ENCODE measurements around the gene SLC35A4. TPM values are rescaled to one million over a fixed set of nuclear protein-coding genes. Genes with fewer than 3 reads are reported as not detected.

SLC35A4 gene
- polyA plus RNA-seq, 1 experiment, result 63.4 TPM

- no peak for TF ChIP-seq CTCF (IDR thresholded peaks at IDR 0.05; ENCODE audit: low read depth, low read length)
- peak overlapping the region; percentile 49; the same call in 1 of the 2 replicates for H3K4me3 ChIP-seq (ENCODE audit: low read depth, low read length)
- H3K27ac ChIP-seq (ENCODE audit: low read depth, low read length), result peak overlapping the region; percentile 93
- ChIA-PET CTCF (interaction anchor here (0.9 to 2.5 kb wide), 8 partner anchors 9 to 176 kb away, joined by 3 to 19 read pairs (median 8); partner anchors contain the start of genes IK, NDUFA2, SRA1 and TMCO6), POLR2A (interaction anchor here (0.5 to 3.6 kb wide), 8 partner anchors 9 to 127 kb away, joined by 3 to 42 read pairs (median 4); partner anchors contain the start of genes IK, NDUFA2 and SRA1)
- no peaks in the 10 kb centered on the region for H3K27me3 ChIP-seq (ENCODE audit: control insufficient read depth, insufficient read depth, low read length)
- H3K9me3 ChIP-seq (ENCODE audit: control insufficient read depth, insufficient read depth, low read length), result no peaks in the 10 kb centered on the region
- DNase-seq (ENCODE audit: low read depth, low spot score), result no peak
These were observed 16.3 kb upstream of the SLC35A4 start for GRCh38 chr5:140548300-140548688.

- peak overlapping the region; percentile 93 for H3K27ac ChIP-seq (ENCODE audit: low read depth, low read length)
- no peaks in the 10 kb centered on the region for H3K9me3 ChIP-seq (ENCODE audit: control insufficient read depth, insufficient read depth, low read length)
- POLR2A ChIA-PET, result interaction anchor here (0.5 to 3.6 kb wide), 3 partner anchors 8 to 127 kb away, joined by 5 to 42 read pairs (median 10); partner anchors contain the start of gene SRA1
- no peak for TF ChIP-seq CTCF (IDR thresholded peaks at IDR 0.05; ENCODE audit: low read depth, low read length)
- no peak overlapping the region for H3K4me3 ChIP-seq (ENCODE audit: low read depth, low read length)
- no peaks in the 10 kb centered on the region for H3K27me3 ChIP-seq (ENCODE audit: control insufficient read depth, insufficient read depth, low read length)
- DNase-seq (ENCODE audit: low read depth, low spot score), result no peak
- CTCF ChIA-PET, result interaction anchor here (1.0 to 2.5 kb wide), 4 partner anchors 86 to 142 kb away, joined by 3 to 19 read pairs (median 14); partner anchors contain the start of genes IK, NDUFA2 and TMCO6
These were observed 15.8 kb upstream of the SLC35A4 start for GRCh38 chr5:140548791-140549190.

GRCh38 chr5:140549237-140550144, 15.1 kb upstream of the SLC35A4 start:
- Histone ChIP-seq H3K9me3 (ENCODE audit: control insufficient read depth, insufficient read depth, low read length) (no peaks in the 10 kb centered on the region), H3K27me3 (ENCODE audit: control insufficient read depth, insufficient read depth, low read length) (no peaks in the 10 kb centered on the region), H3K4me3 (ENCODE audit: low read depth, low read length) (no peak overlapping the region), H3K27ac (ENCODE audit: low read depth, low read length) (peak overlapping the region; percentile 93)
- ChIA-PET CTCF (interaction anchor here (1.1 to 2.5 kb wide), 2 partner anchors 85 to 89 kb away, joined by 3 to 17 read pairs; no protein-coding TSS in a partner anchor), POLR2A (interaction anchor here (3.6 kb wide), 1 partner anchor 8 kb away, joined by 42 read pairs; the partner anchor contains the start of gene SRA1)
- TF ChIP-seq CTCF (IDR thresholded peaks at IDR 0.05; ENCODE audit: low read depth, low read length), result no peak
- DNase-seq (ENCODE audit: low read depth, low spot score), result no peak

GRCh38 chr5:140550147-140551079, 14.2 kb upstream of the SLC35A4 start:
- no peaks in the 10 kb centered on the region for H3K9me3 ChIP-seq (ENCODE audit: control insufficient read depth, insufficient read depth, low read length)
- no peak for DNase-seq (ENCODE audit: low read depth, low spot score)
- H3K27me3 ChIP-seq (ENCODE audit: control insufficient read depth, insufficient read depth, low read length), result no peaks in the 10 kb centered on the region
- POLR2A ChIA-PET, result no interaction called here
- H3K4me3 ChIP-seq (ENCODE audit: low read depth, low read length), result no peak overlapping the region
- H3K27ac ChIP-seq (ENCODE audit: low read depth, low read length), result no peak overlapping the region
- CTCF ChIA-PET, result interaction anchor here (1.1 kb wide), 1 partner anchor 88 kb away, joined by 3 read pairs; no protein-coding TSS in a partner anchor
- no peak for TF ChIP-seq CTCF (IDR thresholded peaks at IDR 0.05; ENCODE audit: low read depth, low read length)
